VCaP (cell line): ENCODE results near the gene ALMS1.
"Not testable (repeated sequence)": the region's sequence is repeated elsewhere in the genome, so short reads cannot be mapped to it uniquely, and the experiment has no call there.

Source experiments
- H3K27ac ChIP-seq: fragments of 450-650 bp; 2 replicates; pipeline ENCODE4 v1.5.1; 2017
- CTCF ChIP-seq: fragments of 450-650 bp; conservative IDR thresholded peaks from 2 replicates; pipeline ENCODE4 v1.5.1; 2017; ENCODE audit warnings: mild to moderate bottlenecking, moderate library complexity

The ALMS1 gene

GRCh38 chr2:73640946-73641766 is 255.5 kb downstream of the ALMS1 start:
- TF ChIP-seq CTCF, result no peak
- H3K27ac ChIP-seq, result no peak overlapping the region

GRCh38 chr2:73641767-73642062 is 256.1 kb downstream of the ALMS1 start:
- TF ChIP-seq CTCF, result no peak
- H3K27ac ChIP-seq, result no peak overlapping the region

- H3K27ac ChIP-seq, result no peak within 1 kb of the TSS
- TF ChIP-seq CTCF, result no peak
Measured at GRCh38 chr2:73642338-73643018, 256.8 kb downstream of the ALMS1 start, which contains the start of gene NAT8. Gene NAT8 (minus strand): TSS chr2:73642422. CDS start chr2:73641628, 794 bp downstream.

- H3K27ac ChIP-seq, result not testable (repeated sequence)
Measured at GRCh38 chr2:73647690-73648089, 262.1 kb downstream of the ALMS1 start.

- H3K27ac ChIP-seq, result no peak overlapping the region
- no peak for TF ChIP-seq CTCF
Measured at GRCh38 chr2:73651591-73652230, 266.1 kb downstream of the ALMS1 start.

- no peak for TF ChIP-seq CTCF
- no peak overlapping the region for H3K27ac ChIP-seq
Measured at GRCh38 chr2:73652348-73652747, 266.7 kb downstream of the ALMS1 start.

- TF ChIP-seq CTCF, result no peak
- H3K27ac ChIP-seq, result no peak overlapping the region
Measured at GRCh38 chr2:73654175-73654574, 268.5 kb downstream of the ALMS1 start.
